Measurements from ENCODE around the gene TRIO. TPM values are rescaled to one million over a fixed set of nuclear protein-coding genes. Genes with fewer than 3 reads are reported as not detected.

Gene TRIO
- total and polyA plus RNA-seq, 10 of the 15 experiments (the other 5 are each of a cell fraction or from before 2014, with no cell fraction given), result 5.1 to 96.4 (median 44.6) TPM

GRCh38 chr5:14415698-14416074 is 272.5 kb downstream of the TRIO start (continued):
- TF ChIP-seq HDGF (IDR thresholded peaks at IDR 0.05), result no peak
- peak; percentile 87 for TF ChIP-seq NFIC (IDR thresholded peaks at IDR 0.05; ENCODE audit: low read depth, low read length)
- TF ChIP-seq MYC (IDR thresholded peaks at IDR 0.05; ENCODE audit: insufficient read depth, insufficient read length, insufficient replicate concordance, low read length, severe bottlenecking), result no peak

GRCh38 chr5:14416621-14417275 is 273.6 kb downstream of the TRIO start:
- H3K36me3 ChIP-seq (ENCODE audit: control insufficient read depth in 2 of 2, insufficient read depth in 2 of 2, low read length in 1 of 2), result peaks cover 19 to 32% of the 10 kb centered on the region in 2 experiments
- WGBS (ENCODE audit: insufficient coverage, insufficient replicate concordance, low lambda C conversion rate, missing lambda C conversion rate), result 76% methylated on average over 12 of the region's 12 CpGs
- ATAC-seq, result no peak
- H3K9ac ChIP-seq (ENCODE audit: control insufficient read depth, insufficient read depth, low read length), result peak overlapping the region; percentile 33
- peaks cover 41% of the 10 kb centered on the region for H3K4me1 ChIP-seq (ENCODE audit: control insufficient read depth, insufficient read depth, low read length)
- BruUV-seq (replicated peaks), result no TSS peak
- no peaks in the 10 kb centered on the region for H4K20me1 ChIP-seq (ENCODE audit: control insufficient read depth, insufficient read depth)
- peak overlapping the region; percentile 71 for H3K4me2 ChIP-seq (ENCODE audit: control insufficient read depth, insufficient read depth)
- ChIA-PET SMC1A (ENCODE audit: uncharacterized antibody, unreplicated experiment) (interaction anchor here (0.8 to 2.0 kb wide), 7 partner anchors 12 to 256 kb away, joined by 3 to 9 read pairs (median 3); no protein-coding TSS in a partner anchor), POLR2A (interaction anchor here (0.6 to 1.0 kb wide), 2 partner anchors 204 to 238 kb away, joined by 3 read pairs; no protein-coding TSS in a partner anchor), CTCF (interaction anchor here (1.2 to 2.7 kb wide), 5 partner anchors 17 to 269 kb away, joined by 3 to 9 read pairs (median 6); no protein-coding TSS in a partner anchor), RAD21 (ENCODE audit: unreplicated experiment) (interaction anchor here (1.1 to 1.4 kb wide), 2 partner anchors 20 to 251 kb away, joined by 4 read pairs; no protein-coding TSS in a partner anchor)
- no peaks in the 10 kb centered on the region for H3K9me3 ChIP-seq (replicated peaks; ENCODE audit: control insufficient read depth, insufficient read depth, low read length)
- H2AFZ ChIP-seq (ENCODE audit: control insufficient read depth, low read depth, low read length), result no peak overlapping the region
- peak overlapping the region; percentile 39; the same call in 1 of the 2 replicates for H3K4me3 ChIP-seq
- DNase-seq (ENCODE audit: low read depth, low spot score), result no peak
- no peak for FAIRE-seq
- H3K27ac ChIP-seq (ENCODE audit: control insufficient read depth, insufficient read depth), result peak overlapping the region; percentile 91
- H3K79me2 ChIP-seq (ENCODE audit: control insufficient read depth, insufficient read depth, low read length), result no peaks in the 10 kb centered on the region
- intact Hi-C loops (cut with micrococcal nuclease; ENCODE audit: unreplicated experiment), result no loop called here
- H3K27me3 ChIP-seq (replicated peaks in 1 of 2; ENCODE audit: control insufficient read depth in 2 of 2, insufficient read depth in 2 of 2, low read length in 1 of 2), result no peaks in the 10 kb centered on the region
- in situ Hi-C loops (cut with MboI), result no loop called here
- TF ChIP-seq FOXM1 (IDR thresholded peaks at IDR 0.05; ENCODE audit: low read depth, low read length) (peak; percentile 22; the same call in 1 of the 2 replicates), MEF2A (IDR thresholded peaks at IDR 0.05; ENCODE audit: insufficient read depth, low read depth, low read length) (no peak), IKZF1 (conservative IDR thresholded peaks at IDR 0.05) (no peak), CHD4 (IDR thresholded peaks at IDR 0.05) (no peak), ZZZ3 (IDR thresholded peaks at IDR 0.05; ENCODE audit: control insufficient read depth, insufficient read length, low read depth) (no peak), EED (IDR thresholded peaks at IDR 0.05; ENCODE audit: low read depth) (no peak), SREBF1 (IDR thresholded peaks at IDR 0.05; ENCODE audit: low read length) (no peak), MEF2B (IDR thresholded peaks at IDR 0.05; ENCODE audit: partially characterized antibody, poor library complexity, severe bottlenecking) (no peak), FOXK2 (IDR thresholded peaks at IDR 0.05) (no peak), RCOR1 (conservative IDR thresholded peaks at IDR 0.05; ENCODE audit: low read depth, low read length) (no peak), RELA (IDR thresholded peaks at IDR 0.05; ENCODE audit: borderline replicate concordance, partially characterized antibody) (no peak), ZBTB4 (CRISPR knock-in tag; IDR thresholded peaks at IDR 0.05) (no peak), MAX (IDR thresholded peaks at IDR 0.05; ENCODE audit: low read depth, low read length) (no peak), RBBP5 (conservative IDR thresholded peaks at IDR 0.05) (no peak), PML (IDR thresholded peaks at IDR 0.05; ENCODE audit: low read length) (0 out of 2 replicates have a peak, but pooled peaks have one; percentile 40), STAT1 (conservative IDR thresholded peaks at IDR 0.05) (no peak)
